ENCODE measurements around the gene GSG1L2.

GRCh38 chr17:9816472-9816871 is 5.4 kb downstream of the GSG1L2 start:
- TF ChIP-seq POLR2A (IDR thresholded peaks at IDR 0.05; ENCODE audit: borderline replicate concordance, extremely low read depth, insufficient read depth, insufficient read length) (no peak), CEBPB (IDR thresholded peaks at IDR 0.05; ENCODE audit: low read depth) (no peak), ZNF274 (IDR thresholded peaks at IDR 0.05; ENCODE audit: low read depth, low read length) (no peak), SP1 (IDR thresholded peaks at IDR 0.05; ENCODE audit: low read depth) (no peak), EGR1 (IDR thresholded peaks at IDR 0.05; ENCODE audit: low read depth) (no peak), ZFX (IDR thresholded peaks at IDR 0.05) (no peak), EZH2 (IDR thresholded peaks at IDR 0.05) (no peak), POLR2AphosphoS5 (IDR thresholded peaks at IDR 0.05; ENCODE audit: low read depth, low read length) (no peak), YY1 (IDR thresholded peaks at IDR 0.05; ENCODE audit: extremely low read depth, insufficient replicate concordance, low read depth, low read length) (no peak), EZH2phosphoT487 (IDR thresholded peaks at IDR 0.05; ENCODE audit: borderline replicate concordance) (no peak), MAX (IDR thresholded peaks at IDR 0.05) (no peak), ZBTB33 (IDR thresholded peaks at IDR 0.05; ENCODE audit: extremely low read depth, insufficient replicate concordance, low read length) (no peak), SRF (IDR thresholded peaks at IDR 0.05; ENCODE audit: low read depth) (no peak)
- TF ChIP-seq, protein P1, sequence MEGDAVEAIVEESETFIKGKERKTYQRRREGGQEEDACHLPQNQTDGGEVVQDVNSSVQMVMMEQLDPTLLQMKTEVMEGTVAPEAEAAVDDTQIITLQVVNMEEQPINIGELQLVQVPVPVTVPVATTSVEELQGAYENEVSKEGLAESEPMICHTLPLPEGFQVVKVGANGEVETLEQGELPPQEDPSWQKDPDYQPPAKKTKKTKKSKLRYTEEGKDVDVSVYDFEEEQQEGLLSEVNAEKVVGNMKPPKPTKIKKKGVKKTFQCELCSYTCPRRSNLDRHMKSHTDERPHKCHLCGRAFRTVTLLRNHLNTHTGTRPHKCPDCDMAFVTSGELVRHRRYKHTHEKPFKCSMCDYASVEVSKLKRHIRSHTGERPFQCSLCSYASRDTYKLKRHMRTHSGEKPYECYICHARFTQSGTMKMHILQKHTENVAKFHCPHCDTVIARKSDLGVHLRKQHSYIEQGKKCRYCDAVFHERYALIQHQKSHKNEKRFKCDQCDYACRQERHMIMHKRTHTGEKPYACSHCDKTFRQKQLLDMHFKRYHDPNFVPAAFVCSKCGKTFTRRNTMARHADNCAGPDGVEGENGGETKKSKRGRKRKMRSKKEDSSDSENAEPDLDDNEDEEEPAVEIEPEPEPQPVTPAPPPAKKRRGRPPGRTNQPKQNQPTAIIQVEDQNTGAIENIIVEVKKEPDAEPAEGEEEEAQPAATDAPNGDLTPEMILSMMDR (IDR thresholded peaks at IDR 0.05 in 2 of 3, conservative IDR thresholded peaks at IDR 0.05 in 1 of 3; ENCODE audit: borderline replicate concordance in 1 of 3, insufficient read depth in 1 of 3, low read depth in 2 of 3, low read length in 2 of 3): no peak
